Endothelial cell of umbilical vein (primary cell): ENCODE results near the gene HDAC7.

Experiments used
- CTCF ChIP-seq, 2 donors: IDR thresholded peaks; 1 replicate in 1 of 2; 2 replicates in 1 of 2; pipeline ENCODE4 v1.5.1; 2011; ENCODE audit warnings: low read length in 2 of 2, mild to moderate bottlenecking in 2 of 2, moderate library complexity in 2 of 2, control low read depth in 1 of 2, inconsistent platforms in 1 of 2, low read depth in 1 of 2; ENCODE audit not compliant: insufficient read depth in 1 of 2; ENCODE audit errors: extremely low read depth in 1 of 2
- EZH2 ChIP-seq: IDR thresholded peaks from 2 replicates; pipeline ENCODE4 v1.6.1; 2012; ENCODE audit warnings: borderline replicate concordance, low read depth, mild to moderate bottlenecking, moderate library complexity, low read length, inconsistent platforms; ENCODE audit not compliant: severe bottlenecking
- FOS ChIP-seq: IDR thresholded peaks from 2 replicates; pipeline ENCODE4 v1.6.1; 2011; ENCODE audit warnings: mild to moderate bottlenecking, low read length, moderate library complexity, borderline replicate concordance; ENCODE audit not compliant: insufficient read depth
- MYC ChIP-seq: IDR thresholded peaks from one replicate; pipeline ENCODE4 v1.6.1; 2011; ENCODE audit warnings: mild to moderate bottlenecking, low read depth, low read length
- POLR2A ChIP-seq: IDR thresholded peaks from 2 replicates; pipeline ENCODE4 v1.6.1; 2012; ENCODE audit warnings: low read depth, mild to moderate bottlenecking, control low read depth, low read length
- POLR2AphosphoS5 ChIP-seq: IDR thresholded peaks from 2 replicates; pipeline ENCODE4 v1.6.1; 2012; ENCODE audit warnings: low read depth, mild to moderate bottlenecking, control low read depth, low read length, moderate library complexity; ENCODE audit not compliant: insufficient read depth

GRCh38 chr12:47763481-47764346, 56.0 kb downstream of the HDAC7 start:
- TF ChIP-seq CTCF (IDR thresholded peaks at IDR 0.05; ENCODE audit: extremely low read depth in 1 of 2, insufficient read depth in 1 of 2, low read depth in 1 of 2, low read length in 2 of 2): no peak
- no peak for TF ChIP-seq EZH2
- TF ChIP-seq POLR2AphosphoS5: no peak
- no peak for TF ChIP-seq POLR2A
- TF ChIP-seq MYC: no peak
- no peak for TF ChIP-seq FOS
